ENCODE results near the gene TRIM44. TPM values are rescaled to one million over a fixed set of nuclear protein-coding genes. Genes with fewer than 3 reads are reported as not detected.
"Not testable (repeated sequence)": the region's sequence is repeated elsewhere in the genome, so short reads cannot be mapped to it uniquely, and the experiment has no call there.

TRIM44 gene
- total RNA-seq, 1 experiment from 2014 or later = 3.6 TPM

DNA sequence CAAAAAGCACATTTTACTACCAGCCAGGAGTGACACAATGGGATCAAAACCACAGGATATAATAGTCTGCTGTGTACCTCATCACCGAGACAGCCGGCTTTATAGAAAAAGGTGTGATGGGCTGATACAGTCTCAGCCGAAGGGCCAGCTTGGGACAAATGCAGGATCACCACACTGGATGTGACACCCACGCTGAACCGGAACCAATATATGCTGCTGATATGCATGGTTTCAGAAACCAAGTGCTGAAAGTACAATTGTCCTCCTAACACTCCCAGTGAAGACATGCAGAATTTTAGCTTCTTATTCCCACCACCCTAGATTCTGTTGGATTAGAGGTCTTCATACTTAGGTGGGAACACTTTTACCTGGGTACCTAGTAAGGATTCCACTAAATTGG is 184.3 kb downstream of the TRIM44 start:
- no peak for DNase-seq (ENCODE audit: low read depth)
- in situ Hi-C loops (cut with HindIII; ENCODE audit: low pct_unique_long_range_greater_than_20kb, low sequenced_read_pairs) = no loop called here

DNA sequence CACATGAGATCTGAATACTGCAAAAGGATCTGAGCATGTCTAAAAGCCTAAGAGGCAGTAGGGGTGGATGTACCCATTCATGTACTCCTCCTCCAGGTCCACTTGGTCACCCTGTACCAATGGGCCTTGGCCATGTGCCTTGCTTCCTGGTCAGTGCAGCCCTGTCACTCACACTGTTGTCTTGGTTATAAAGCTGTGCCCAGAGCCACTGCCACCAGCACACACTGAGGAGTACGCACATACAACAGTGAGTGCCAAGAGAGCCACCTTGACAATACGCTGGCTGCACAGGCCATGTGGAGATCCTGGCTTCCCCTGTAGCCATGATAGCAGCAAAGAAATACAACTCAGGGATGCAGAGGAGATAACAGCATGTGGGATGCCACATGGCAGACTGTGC is 184.9 kb downstream of the TRIM44 start:
- in situ Hi-C loops (cut with HindIII; ENCODE audit: low pct_unique_long_range_greater_than_20kb, low sequenced_read_pairs) = no loop called here

GRCh38 chr11:35848616-35849015 is 186.0 kb downstream of the TRIM44 start:
- DNase-seq (ENCODE audit: low read depth) = no peak
- in situ Hi-C loops (cut with HindIII; ENCODE audit: low pct_unique_long_range_greater_than_20kb, low sequenced_read_pairs) = no loop called here

More for the DNA sequence above, 184.9 kb downstream of the TRIM44 start:
- no peak for DNase-seq (ENCODE audit: low read depth)

DNA sequence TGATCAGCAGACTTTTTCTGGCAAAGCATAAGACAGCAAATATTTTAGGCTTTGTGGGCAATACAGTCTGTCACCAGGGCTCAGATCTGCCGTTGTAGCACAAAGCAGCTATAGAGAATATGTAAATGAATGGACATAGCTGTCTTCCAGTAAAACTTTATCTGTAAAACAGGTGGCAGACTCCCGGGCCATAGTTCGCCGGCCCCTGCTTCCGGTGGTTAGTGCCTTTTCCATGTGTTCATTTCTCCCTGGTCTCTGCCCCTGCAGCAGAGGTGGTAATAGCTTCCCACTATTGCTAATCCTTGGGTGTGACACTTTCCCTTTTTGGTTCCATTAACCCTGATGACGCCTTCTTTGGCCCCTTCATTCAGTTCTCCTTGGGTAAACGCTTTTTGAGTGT is 187.6 kb downstream of the TRIM44 start:
- no peak for DNase-seq (ENCODE audit: low read depth)
- in situ Hi-C loops (cut with HindIII; ENCODE audit: low pct_unique_long_range_greater_than_20kb, low sequenced_read_pairs) = no loop called here

DNA sequence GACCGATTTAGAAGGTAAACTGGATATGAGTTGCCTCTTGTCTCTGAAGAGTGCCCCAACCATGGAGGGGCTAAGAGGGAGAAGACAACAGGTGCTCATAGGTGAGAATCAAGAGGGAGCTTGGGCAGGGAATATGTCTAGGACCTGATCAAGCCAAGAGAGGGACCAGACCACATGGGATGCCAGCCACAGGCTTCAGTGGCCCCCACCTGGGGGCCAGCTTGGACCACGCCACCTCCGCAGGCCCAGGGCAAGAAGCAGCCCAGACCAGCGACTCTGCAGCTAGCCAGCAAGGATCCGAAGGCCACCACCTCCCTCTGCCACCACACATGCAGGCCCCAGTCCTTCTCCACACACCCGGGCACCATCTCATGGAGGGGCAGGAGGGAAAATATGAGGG is 188.8 kb downstream of the TRIM44 start:
- in situ Hi-C loops (cut with HindIII; ENCODE audit: low pct_unique_long_range_greater_than_20kb, low sequenced_read_pairs) = no loop called here
- no peak for DNase-seq (ENCODE audit: low read depth)

GRCh38 chr11:35852056-35852455 is 189.5 kb downstream of the TRIM44 start:
- in situ Hi-C loops (cut with HindIII; ENCODE audit: low pct_unique_long_range_greater_than_20kb, low sequenced_read_pairs) = no loop called here

DNA sequence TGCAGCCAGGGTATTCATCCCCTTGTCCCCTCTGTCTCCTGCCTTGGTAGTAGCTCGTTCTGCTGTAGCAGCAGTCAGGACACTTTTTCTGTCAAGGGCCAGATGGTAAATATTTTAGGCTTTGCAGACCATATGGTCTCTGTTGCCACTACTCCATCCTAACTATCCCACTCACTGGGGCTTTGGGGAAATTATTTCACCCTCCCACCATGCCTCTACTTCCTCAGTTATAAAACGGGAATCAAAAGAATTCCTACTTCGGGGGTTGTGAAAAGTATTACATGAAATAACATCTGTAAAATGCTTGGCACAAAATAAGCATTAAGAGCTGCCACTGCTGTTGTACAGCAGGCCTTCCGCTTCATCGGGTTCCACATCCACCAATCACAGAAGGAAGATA is 191.4 kb downstream of the TRIM44 start:
- no peak for DNase-seq (ENCODE audit: low read depth)
- in situ Hi-C loops (cut with HindIII; ENCODE audit: low pct_unique_long_range_greater_than_20kb, low sequenced_read_pairs) = no loop called here

More at GRCh38 chr11:35852056-35852455, 189.5 kb downstream of the TRIM44 start:
- DNase-seq (ENCODE audit: low read depth) = no peak

DNA sequence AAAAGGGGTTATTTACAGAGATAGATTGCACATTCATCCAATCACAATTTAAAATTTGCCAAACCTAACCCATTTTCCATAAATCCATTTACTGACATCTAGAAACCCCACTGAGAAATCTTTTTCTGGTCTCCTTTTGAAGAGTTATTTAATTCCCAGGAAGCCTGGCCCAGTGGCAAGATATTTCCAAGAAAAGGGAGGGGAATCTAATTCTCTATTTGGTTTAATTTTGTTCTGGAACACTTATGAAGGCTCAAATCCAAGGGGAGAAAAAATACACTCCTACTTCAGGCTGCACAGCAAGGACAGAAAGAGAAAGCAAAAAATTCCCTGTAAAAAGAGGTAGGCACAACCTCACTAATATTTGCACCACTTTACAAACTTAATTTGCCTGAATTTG is 193.1 kb downstream of the TRIM44 start:
- in situ Hi-C loops (cut with HindIII; ENCODE audit: low pct_unique_long_range_greater_than_20kb, low sequenced_read_pairs) = no loop called here
- no peak for DNase-seq (ENCODE audit: low read depth)

DNA sequence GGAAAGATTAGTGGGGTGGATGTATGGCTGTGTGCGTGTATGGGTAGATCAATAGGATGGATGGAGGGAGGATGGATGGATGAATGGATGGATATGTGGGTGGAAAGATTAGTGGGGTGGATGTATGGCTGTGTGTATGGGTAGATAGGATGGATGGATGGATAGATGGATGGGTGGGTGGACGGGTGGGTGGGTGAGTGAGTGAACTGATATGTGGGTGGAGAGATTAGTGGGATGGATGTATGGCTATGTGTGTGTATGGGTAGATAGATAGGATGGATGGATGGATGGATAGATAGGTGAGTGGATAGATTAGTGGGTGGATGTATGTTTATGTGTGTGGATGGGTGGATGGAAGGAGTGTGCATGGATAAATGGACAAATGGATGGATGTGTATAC is 193.7 kb downstream of the TRIM44 start:
- in situ Hi-C loops (cut with HindIII; ENCODE audit: low pct_unique_long_range_greater_than_20kb, low sequenced_read_pairs) = no loop called here
- no peak for DNase-seq (ENCODE audit: low read depth)

DNA sequence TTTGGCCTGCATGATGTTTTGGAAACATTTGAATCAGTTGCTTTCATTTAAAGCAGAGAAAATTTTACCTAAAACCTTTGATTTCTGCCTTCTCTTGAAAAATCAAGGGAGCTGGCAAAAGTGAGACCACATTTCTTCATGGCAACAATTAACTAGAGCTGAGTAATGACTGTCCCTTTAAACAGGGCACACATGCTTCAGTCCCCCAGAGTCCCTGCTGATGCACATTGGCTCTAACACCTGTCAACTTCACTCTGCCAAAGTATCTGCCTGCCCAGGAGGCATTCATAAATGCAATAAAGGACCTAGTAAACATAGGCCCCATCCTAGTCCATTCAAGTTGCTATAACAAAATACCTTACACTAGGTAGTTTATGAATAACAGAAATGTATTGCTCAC is 194.2 kb downstream of the TRIM44 start:
- DNase-seq (ENCODE audit: low read depth) = no peak
- in situ Hi-C loops (cut with HindIII; ENCODE audit: low pct_unique_long_range_greater_than_20kb, low sequenced_read_pairs) = no loop called here

GRCh38 chr11:35857922-35858321 is 195.3 kb downstream of the TRIM44 start:
- in situ Hi-C loops (cut with HindIII; ENCODE audit: low pct_unique_long_range_greater_than_20kb, low sequenced_read_pairs) = no loop called here
- no peak for DNase-seq (ENCODE audit: low read depth)

DNA sequence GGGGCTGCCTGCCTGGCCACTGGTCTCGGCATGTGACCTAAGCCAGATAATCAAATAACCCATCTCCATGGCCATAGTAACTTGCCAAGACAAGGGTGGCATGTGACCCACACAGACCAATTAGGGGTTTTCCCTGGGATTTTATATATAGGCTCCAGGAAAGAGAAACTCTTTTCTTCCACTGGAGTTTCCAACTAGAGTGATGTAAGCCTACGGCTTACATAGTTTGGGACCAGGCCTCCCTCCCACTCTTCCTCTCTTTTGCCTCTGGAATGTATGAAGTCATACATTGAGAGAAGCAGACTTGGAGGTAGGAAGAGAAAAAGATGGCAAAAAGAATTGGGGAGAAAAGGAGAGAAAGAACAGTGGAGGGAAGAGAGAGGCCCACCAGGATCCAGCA is 196.7 kb downstream of the TRIM44 start:
- no peak for DNase-seq (ENCODE audit: low read depth)

GRCh38 chr11:35860194-35860593 is 197.6 kb downstream of the TRIM44 start:
- DNase-seq (ENCODE audit: low read depth); in situ Hi-C loops (cut with HindIII; ENCODE audit: low pct_unique_long_range_greater_than_20kb, low sequenced_read_pairs): not testable (repeated sequence)

More for the DNA sequence above, 196.7 kb downstream of the TRIM44 start:
- in situ Hi-C loops (cut with HindIII; ENCODE audit: low pct_unique_long_range_greater_than_20kb, low sequenced_read_pairs) = no loop called here

- in situ Hi-C loops (cut with HindIII; ENCODE audit: low pct_unique_long_range_greater_than_20kb, low sequenced_read_pairs) = no loop called here
- no peak for DNase-seq (ENCODE audit: low read depth)
These were observed 198.6 kb downstream of the TRIM44 start for GRCh38 chr11:35861191-35861590.

GRCh38 chr11:35862666-35863065 is 200.1 kb downstream of the TRIM44 start:
- in situ Hi-C loops (cut with HindIII; ENCODE audit: low pct_unique_long_range_greater_than_20kb, low sequenced_read_pairs) = no loop called here
- no peak for DNase-seq (ENCODE audit: low read depth)

DNA sequence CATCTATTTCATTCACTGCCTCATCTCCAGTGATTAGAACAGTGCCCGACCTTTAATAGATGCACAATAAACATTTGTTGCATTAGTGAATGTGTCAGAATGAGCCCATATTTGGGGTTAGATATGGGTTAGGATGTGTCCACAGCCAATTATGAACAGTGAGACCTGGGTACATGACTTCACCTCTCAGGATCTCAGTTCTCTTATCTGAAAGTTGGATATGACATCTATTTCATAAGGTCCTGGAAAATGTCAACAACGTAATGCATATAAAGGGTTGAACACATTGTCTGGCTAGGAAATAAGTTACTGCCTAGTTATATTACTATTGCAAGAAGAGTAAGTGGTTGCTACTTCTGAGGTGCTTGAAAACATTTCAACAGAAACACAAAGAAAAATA is 201.6 kb downstream of the TRIM44 start:
- no peak for DNase-seq (ENCODE audit: low read depth)
- in situ Hi-C loops (cut with HindIII; ENCODE audit: low pct_unique_long_range_greater_than_20kb, low sequenced_read_pairs) = no loop called here

GRCh38 chr11:35866601-35867000 is 204.0 kb downstream of the TRIM44 start:
- in situ Hi-C loops (cut with HindIII; ENCODE audit: low pct_unique_long_range_greater_than_20kb, low sequenced_read_pairs) = no loop called here

More at GRCh38 chr11:35866601-35867000, 204.0 kb downstream of the TRIM44 start:
- DNase-seq (ENCODE audit: low read depth) = no peak
